ENCODE results near the gene TMEM120B. TPM values are rescaled to one million over a fixed set of nuclear protein-coding genes. Genes with fewer than 3 reads are reported as not detected.

Gene TMEM120B
- total and polyA plus RNA-seq, 2 of the 13 experiments (the other 11 are each of a cell fraction or from before 2014, with no cell fraction given), result 7.1 to 12.9 TPM

GRCh38 chr12:121773011-121773777, 60.6 kb downstream of the TMEM120B start (continued):
- TF ChIP-seq MXI1 (IDR thresholded peaks at IDR 0.05; ENCODE audit: borderline replicate concordance, low read depth, low read length), result peak; percentile 32; the same call in 1 of the 3 replicates
- TF ChIP-seq IRF2 (CRISPR knock-in tag; IDR thresholded peaks at IDR 0.05), result 0 out of 2 replicates have a peak, but pooled peaks have one; percentile 54
- no peak for TF ChIP-seq FOSL1 (CRISPR knock-in tag; IDR thresholded peaks at IDR 0.05; ENCODE audit: borderline replicate concordance)
- no peak for TF ChIP-seq ZHX2 (IDR thresholded peaks at IDR 0.05; ENCODE audit: low read depth)
- TF ChIP-seq ZHX2 (CRISPR knock-in tag; IDR thresholded peaks at IDR 0.05; ENCODE audit: borderline replicate concordance), result no peak
- no peak for TF ChIP-seq THAP11 (CRISPR knock-in tag; IDR thresholded peaks at IDR 0.05)
- peak; percentile 35; the same call in 1 of the 2 replicates for TF ChIP-seq ZNF788 (CRISPR knock-in tag; IDR thresholded peaks at IDR 0.05; ENCODE audit: borderline replicate concordance)
- TF ChIP-seq CREM (IDR thresholded peaks at IDR 0.05), result no peak
- no peak for TF ChIP-seq CREM (CRISPR knock-in tag; IDR thresholded peaks at IDR 0.05)
- TF ChIP-seq SYNCRIP (IDR thresholded peaks at IDR 0.05; ENCODE audit: insufficient read depth, low read depth, low read length), result no peak
- TF ChIP-seq ZSCAN5A (CRISPR knock-in tag; IDR thresholded peaks at IDR 0.05; ENCODE audit: borderline replicate concordance), result no peak
- TF ChIP-seq MYNN (CRISPR knock-in tag; IDR thresholded peaks at IDR 0.05; ENCODE audit: low read depth), result no peak
- TF ChIP-seq PAXIP1 (CRISPR knock-in tag; conservative IDR thresholded peaks at IDR 0.05), result no peak
- TF ChIP-seq ZNF264 (CRISPR knock-in tag; IDR thresholded peaks at IDR 0.05), result no peak
- no peak for TF ChIP-seq NR2F1 (CRISPR knock-in tag; IDR thresholded peaks at IDR 0.05)
- peak; percentile 49; the same call in 1 of the 2 replicates for TF ChIP-seq ZFX (CRISPR knock-in tag; IDR thresholded peaks at IDR 0.05; ENCODE audit: low read depth)
